GM12878 (cell line): ENCODE results near the gene PTK6. TPM values are rescaled to one million over a fixed set of nuclear protein-coding genes. Genes with fewer than 3 reads are reported as not detected.

Experiments used
- ATAC-seq: fragments of 200-7000 bp; cut with Tn5 transposase; 3 replicates; pipeline ENCODE4 v1.9.1; 2020; ENCODE audit warnings: mild to moderate bottlenecking, moderate library complexity
- BruUV-seq: library from RNA; stranded (reverse); fragments of 400-500 nt; replicated peaks from 2 replicates; lab custom pipeline; 2021; lab: Mats Ljungman, UMichigan
- CTCF ChIA-PET: fragments of 300-600 bp; sonication (Branson Sonifier 250); formaldehyde crosslinking; extraction: SDS; loops from one replicate; lab custom pipeline; 2021; ENCODE audit warnings: inconsistent platforms; lab: Yijun Ruan, JAX
- POLR2A ChIA-PET: fragments of 350-600 bp; formaldehyde crosslinking; extraction: SDS; loops from one replicate; lab custom pipeline; 2021; ENCODE audit warnings: inconsistent platforms; lab: Charles Lee
- RAD21 ChIA-PET: fragments of 300-600 bp; sonication (Branson Sonifier 250); formaldehyde crosslinking; loops from one replicate; lab custom pipeline; 2023; ENCODE audit warnings: antibody characterized with exemption; ENCODE audit not compliant: unreplicated experiment; lab: Charles Lee
- SMC1A ChIA-PET: fragments of 300-600 bp; sonication (Branson Sonifier 250); formaldehyde crosslinking; loops from one replicate; lab custom pipeline; 2023; ENCODE audit not compliant: unreplicated experiment, uncharacterized antibody; lab: Charles Lee
- DNase-seq: peaks from one replicate; pipeline ENCODE4 v3.0.0-alpha.2; 2011; ENCODE audit warnings: low read depth, low spot score
- FAIRE-seq: peaks from 3 replicates; lab custom pipeline; 2011; peaks lifted over from hg19 to GRCh38; lab: Jason Lieb, UNC
- H2AFZ ChIP-seq: 2 replicates; pipeline ENCODE4 v1.6.0; 2011; ENCODE audit warnings: low read depth, low read length, control low read depth; ENCODE audit not compliant: control insufficient read depth
- H3K27ac ChIP-seq: 2 replicates; pipeline ENCODE4 v1.5.1; 2011; ENCODE audit warnings: control low read depth; ENCODE audit not compliant: control insufficient read depth, insufficient read depth
- H3K27me3 ChIP-seq, 2 experiments: replicated peaks in 1 of 2; 2 replicates each; pipeline versions ENCODE4 v1.6.0 to v1.6.1; 2011; ENCODE audit warnings: low read length in 1 of 2; ENCODE audit not compliant: control insufficient read depth in 2 of 2, insufficient read depth in 2 of 2
- H3K36me3 ChIP-seq, 2 experiments: 2 replicates each; pipeline ENCODE4 v1.5.1; 2011; ENCODE audit warnings: low read length in 1 of 2; ENCODE audit not compliant: control insufficient read depth in 2 of 2, insufficient read depth in 2 of 2
- H3K4me1 ChIP-seq: 2 replicates; pipeline ENCODE4 v1.6.1; 2011; ENCODE audit warnings: mild to moderate bottlenecking, low read length, moderate library complexity, mixed read lengths; ENCODE audit not compliant: control insufficient read depth, insufficient read depth
- H3K4me2 ChIP-seq: 2 replicates; pipeline ENCODE4 v1.6.0; 2011; ENCODE audit warnings: control low read depth; ENCODE audit not compliant: control insufficient read depth, insufficient read depth
- H3K4me3 ChIP-seq: fragments of 200-600 bp; sonication (generic); 2 replicates; pipeline ENCODE4 v1.5.1; 2016
- H3K79me2 ChIP-seq: 2 replicates; pipeline ENCODE4 v1.6.0; 2011; ENCODE audit warnings: low read length; ENCODE audit not compliant: control insufficient read depth, insufficient read depth
- H3K9ac ChIP-seq: 2 replicates; pipeline ENCODE4 v1.8.0; 2011; ENCODE audit warnings: low read length, control low read depth, mixed read lengths; ENCODE audit not compliant: control insufficient read depth, insufficient read depth
- H3K9me3 ChIP-seq: replicated peaks from 3 replicates; pipeline ENCODE4 v1.5.1; 2011; ENCODE audit warnings: mild to moderate bottlenecking, low read length; ENCODE audit not compliant: control insufficient read depth, insufficient read depth
- H4K20me1 ChIP-seq: 2 replicates; pipeline ENCODE4 v1.6.0; 2011; ENCODE audit not compliant: control insufficient read depth, insufficient read depth
- E4F1 ChIP-seq: fragments of 450-650 bp; IDR thresholded peaks from 2 replicates; pipeline ENCODE4 v1.6.1; 2018; ENCODE audit warnings: borderline replicate concordance, mild to moderate bottlenecking; ENCODE audit not compliant: partially characterized antibody
- NR2F1 ChIP-seq: fragments of 450-650 bp; conservative IDR thresholded peaks from 2 replicates; pipeline ENCODE4 v1.6.1; 2017; ENCODE audit warnings: mild to moderate bottlenecking
- PAX8 ChIP-seq: fragments of 450-650 bp; IDR thresholded peaks from 2 replicates; pipeline ENCODE4 v1.6.1; 2017; ENCODE audit warnings: mild to moderate bottlenecking, moderate library complexity
- ZBTB11 ChIP-seq: fragments of 450-650 bp; formaldehyde crosslinking; IDR thresholded peaks from 2 replicates; pipeline ENCODE4 v1.5.0; 2022; ENCODE audit warnings: mild to moderate bottlenecking, missing genetic modification characterization
- WGBS: methylation state at CpG from one replicate; pipeline ENCODE4 v1.1.6; 2016; ENCODE audit warnings: low lambda C conversion rate; ENCODE audit not compliant: insufficient replicate concordance, insufficient coverage; ENCODE audit errors: missing lambda C conversion rate; 5-methylcytosine and 5-hydroxymethylcytosine counted together
- in situ Hi-C: fragments of 300-500 bp; cut with MboI; formaldehyde crosslinking; loops from 9 replicates; pipeline ENCODE4 v1.14.3; 2018; ENCODE audit warnings: mixed read lengths
- intact Hi-C: fragments of 100-400 bp; cut with micrococcal nuclease; formaldehyde crosslinking; loops from one replicate; pipeline ENCODE4 v1.14.2; 2022; ENCODE audit not compliant: unreplicated experiment
- polyA plus RNA-seq, 11 experiments: library from polyadenylated mRNA; depleted of rRNA in 4 of 11; unstranded in 6 of 11; stranded (reverse) in 5 of 11; fragments of >200 nt; fragmentation: Nextera tagmentation in 4 of 11; fragmentation: Illumina TruSeq in 1 of 11; extraction: Ambion mirVana in 4 of 11; extraction: Trizol in 1 of 11; gene quantifications; 1 replicate in 1 of 11; 2 replicates in 10 of 11; pipeline versions ENCODE4 v1.2.1 to v1.2.3, GENCODE V29; 2011 to 2016; ENCODE audit warnings: inconsistent platforms in 2 of 11, missing spikeins in 2 of 11, low read depth in 1 of 11
- total RNA-seq, 4 experiments: library from RNA; depleted of rRNA in 3 of 4; stranded (reverse); fragments of >200 nt in 3 of 4; fragmentation: Illumina TruSeq in 1 of 4; extraction: Trizol in 1 of 4; gene quantifications; 2 replicates each; pipeline versions ENCODE4 v1.2.1 to v1.2.3, GENCODE V29; 2013 to 2021

Gene PTK6
- total and polyA plus RNA-seq, 10 of the 15 experiments (the other 5 are each of a cell fraction or from before 2014, with no cell fraction given) = 0.02 to 0.21 (median 0.09) TPM; not detected in 3

GRCh38 chr20:63544958-63545516, 7.9 kb upstream of the PTK6 start (continued):
- TF ChIP-seq E4F1 (no peak), PAX8 (no peak)

- Histone ChIP-seq H2AFZ (no peak overlapping the region), H3K4me2 (no peak overlapping the region), H3K4me1 (peaks cover 12% of the 10 kb centered on the region; the same call in 1 of the 2 replicates), H3K79me2 (no peaks in the 10 kb centered on the region), H3K27me3 (no peaks in the 10 kb centered on the region; a peak in 1 of 4 replicates), H3K27ac (no peak overlapping the region), H4K20me1 (no peaks in the 10 kb centered on the region), H3K4me3 (no peak overlapping the region), H3K36me3 (no peaks in the 10 kb centered on the region), H3K9ac (no peak overlapping the region), H3K9me3 (no peaks in the 10 kb centered on the region)
- TF ChIP-seq ZBTB11 (CRISPR knock-in tag) (no peak), NR2F1 (peak; percentile 4; the same call in 1 of the 2 replicates)
- ATAC-seq = no peak
- ChIA-PET RAD21 (interaction anchor here (0.6 to 1.6 kb wide), 2 partner anchors 8 to 108 kb away, joined by 3 to 4 read pairs; no protein-coding TSS in a partner anchor), POLR2A (no interaction called here), CTCF (no interaction called here), SMC1A (no interaction called here)
- intact Hi-C loops = no loop called here
- 50% methylated on average over 27 of the region's 27 CpGs for WGBS
- in situ Hi-C loops = no loop called here
- no peak for DNase-seq
- no peak for FAIRE-seq
- BruUV-seq = no TSS peak
Measured at GRCh38 chr20:63544241-63544957, 7.2 kb upstream of the PTK6 start.
